Effector memory CD4-positive, alpha-beta T cell (primary cell): ENCODE measurements around the gene PRKCQ.

Experiments
- DNase-seq, 3 donors: peaks; one replicate each; pipeline ENCODE4 v3.0.0-alpha.2; 2020
- H3K27ac ChIP-seq: 2 replicates; pipeline ENCODE4 v1.7.0; 2013; ENCODE audit warnings: mild to moderate bottlenecking, low read length, moderate library complexity; ENCODE audit not compliant: insufficient read depth, poor library complexity, severe bottlenecking
- H3K27me3 ChIP-seq: replicated peaks from 2 replicates; pipeline ENCODE4 v1.7.0; 2013; ENCODE audit warnings: mild to moderate bottlenecking, low read length; ENCODE audit not compliant: insufficient read depth, control insufficient read depth, poor library complexity, severe bottlenecking
- H3K36me3 ChIP-seq: 2 replicates; pipeline ENCODE4 v1.7.0; 2013; ENCODE audit warnings: mild to moderate bottlenecking, low read length, moderate library complexity; ENCODE audit not compliant: control insufficient read depth, insufficient read depth
- H3K4me1 ChIP-seq: 2 replicates; pipeline ENCODE4 v1.7.0; 2013; ENCODE audit warnings: low read length, mild to moderate bottlenecking; ENCODE audit not compliant: control insufficient read depth, insufficient read depth, poor library complexity, severe bottlenecking
- H3K4me3 ChIP-seq: 2 replicates; pipeline ENCODE4 v1.7.0; 2013; ENCODE audit warnings: low read length, low read depth, mild to moderate bottlenecking; ENCODE audit not compliant: insufficient read depth, poor library complexity, severe bottlenecking
- H3K9me3 ChIP-seq: 2 replicates; pipeline ENCODE4 v1.7.0; 2013; ENCODE audit warnings: mild to moderate bottlenecking, low read length, moderate library complexity; ENCODE audit not compliant: control insufficient read depth

PRKCQ gene

GRCh38 chr10:6503171-6503570 lies 76.9 kb downstream of the PRKCQ start:
- Histone ChIP-seq H3K4me1 (peaks cover 12% of the 10 kb centered on the region), H3K27me3 (no peaks in the 10 kb centered on the region), H3K4me3 (no peak overlapping the region), H3K36me3 (peaks cover 50% of the 10 kb centered on the region), H3K27ac (no peak overlapping the region), H3K9me3 (peaks cover 4% of the 10 kb centered on the region)
- DNase-seq = no peak

GRCh38 chr10:6501931-6502330 lies 78.1 kb downstream of the PRKCQ start:
- Histone ChIP-seq H3K36me3 (peaks cover 57% of the 10 kb centered on the region), H3K9me3 (peaks cover 4% of the 10 kb centered on the region), H3K4me3 (no peak overlapping the region), H3K4me1 (peaks cover 10% of the 10 kb centered on the region), H3K27me3 (no peaks in the 10 kb centered on the region), H3K27ac (no peak overlapping the region)
- DNase-seq = no peak

GRCh38 chr10:6499974-6500373 lies 80.1 kb downstream of the PRKCQ start:
- Histone ChIP-seq H3K27ac (peak overlapping the region; percentile 70), H3K4me3 (no peak overlapping the region), H3K4me1 (peaks cover 18% of the 10 kb centered on the region), H3K27me3 (no peaks in the 10 kb centered on the region), H3K9me3 (peaks cover 4% of the 10 kb centered on the region), H3K36me3 (peaks cover 63% of the 10 kb centered on the region)
- DNase-seq = no peak

GRCh38 chr10:6498771-6499170 lies 81.3 kb downstream of the PRKCQ start:
- peaks cover 63% of the 10 kb centered on the region for H3K36me3 ChIP-seq
- H3K27me3 ChIP-seq = no peaks in the 10 kb centered on the region
- H3K27ac ChIP-seq = peak overlapping the region; percentile 70
- peak; percentile 11 to 48 (median 41) for DNase-seq
- peaks cover 4% of the 10 kb centered on the region for H3K9me3 ChIP-seq
- no peak overlapping the region for H3K4me3 ChIP-seq
- H3K4me1 ChIP-seq = peaks cover 30% of the 10 kb centered on the region

- Histone ChIP-seq H3K27ac (peak overlapping the region; percentile 70), H3K4me3 (no peak overlapping the region), H3K27me3 (no peaks in the 10 kb centered on the region), H3K4me1 (peaks cover 40% of the 10 kb centered on the region), H3K36me3 (peaks cover 64% of the 10 kb centered on the region), H3K9me3 (peaks cover 4% of the 10 kb centered on the region)
- DNase-seq = no peak
Measured at GRCh38 chr10:6497620-6498019, 82.5 kb downstream of the PRKCQ start.

- Histone ChIP-seq H3K4me1 (peaks cover 45% of the 10 kb centered on the region), H3K27ac (peak overlapping the region; percentile 75), H3K9me3 (peaks cover 4% of the 10 kb centered on the region), H3K36me3 (peaks cover 64% of the 10 kb centered on the region), H3K27me3 (no peaks in the 10 kb centered on the region), H3K4me3 (peak overlapping the region; percentile 17)
- DNase-seq = peak; percentile 41 to 59 (median 42)
Measured at GRCh38 chr10:6494936-6495592, 85.0 kb downstream of the PRKCQ start.

GRCh38 chr10:6494442-6494819 lies 85.6 kb downstream of the PRKCQ start:
- H3K27me3 ChIP-seq = no peaks in the 10 kb centered on the region
- H3K9me3 ChIP-seq = peaks cover 4% of the 10 kb centered on the region
- H3K4me3 ChIP-seq = peak overlapping the region; percentile 17
- DNase-seq = no peak
- H3K4me1 ChIP-seq = peaks cover 45% of the 10 kb centered on the region
- peaks cover 65% of the 10 kb centered on the region for H3K36me3 ChIP-seq
- peak overlapping the region; percentile 75 for H3K27ac ChIP-seq

- H3K4me1 ChIP-seq = peaks cover 43% of the 10 kb centered on the region
- H3K36me3 ChIP-seq = peaks cover 67% of the 10 kb centered on the region
- DNase-seq = no peak
Measured at GRCh38 chr10:6493521-6494441, 86.3 kb downstream of the PRKCQ start.

GRCh38 chr10:6492896-6493295 lies 87.2 kb downstream of the PRKCQ start:
- peak overlapping the region; percentile 75 for H3K27ac ChIP-seq
- H3K27me3 ChIP-seq = no peaks in the 10 kb centered on the region
- no peak for DNase-seq
- peaks cover 66% of the 10 kb centered on the region for H3K36me3 ChIP-seq
- no peak overlapping the region for H3K4me3 ChIP-seq
- peaks cover 35% of the 10 kb centered on the region for H3K4me1 ChIP-seq
- no peaks in the 10 kb centered on the region for H3K9me3 ChIP-seq

More at GRCh38 chr10:6493521-6494441, 86.3 kb downstream of the PRKCQ start:
- Histone ChIP-seq H3K9me3 (no peaks in the 10 kb centered on the region), H3K27me3 (no peaks in the 10 kb centered on the region), H3K4me3 (peak overlapping the region; percentile 11), H3K27ac (peak overlapping the region; percentile 75)
